HCT116 (cell line): ENCODE results near the gene EVI5L.

ENCODE experiments used
- ATF3 ChIP-seq: IDR thresholded peaks from 2 replicates; pipeline ENCODE4 v1.6.1; 2012
- CTCF ChIP-seq, 3 experiments: fragments of 200-600 bp in 1 of 3; sonication (generic) in 1 of 3; IDR thresholded peaks in 2 of 3; conservative IDR thresholded peaks in 1 of 3; 2 replicates each; pipeline ENCODE4 v1.5.1; 2012 to 2017; ENCODE audit warnings: low read depth in 2 of 3, low read length in 2 of 3, antibody characterized with exemption in 1 of 3, borderline replicate concordance in 1 of 3, control low read depth in 1 of 3, mild to moderate bottlenecking in 1 of 3, mixed read lengths in 1 of 3, mixed run types in 1 of 3, moderate library complexity in 1 of 3; ENCODE audit not compliant: insufficient read depth in 1 of 3
- ELF1 ChIP-seq: IDR thresholded peaks from 2 replicates; pipeline ENCODE4 v1.6.1; 2012; ENCODE audit warnings: low read depth, borderline replicate concordance
- EZH2 ChIP-seq: fragments of 200-600 bp; sonication (generic); IDR thresholded peaks from 2 replicates; pipeline ENCODE4 v1.6.1; 2017; ENCODE audit warnings: antibody characterized with exemption, mixed run types
- EZH2phosphoT487 ChIP-seq: fragments of 200-600 bp; IDR thresholded peaks from 2 replicates; pipeline ENCODE4 v1.6.1; 2018; ENCODE audit warnings: antibody characterized with exemption, borderline replicate concordance
- POLR2A ChIP-seq: IDR thresholded peaks from 2 replicates; pipeline ENCODE4 v1.7.0; 2011; ENCODE audit warnings: borderline replicate concordance; ENCODE audit not compliant: insufficient read depth, insufficient read length; ENCODE audit errors: extremely low read depth
- POLR2AphosphoS5 ChIP-seq: IDR thresholded peaks from 2 replicates; pipeline ENCODE4 v1.6.1; 2011; ENCODE audit warnings: mild to moderate bottlenecking, low read depth, low read length, moderate library complexity
- REST ChIP-seq: IDR thresholded peaks from 2 replicates; pipeline ENCODE4 v1.6.1; 2012; ENCODE audit warnings: low read depth
- TCF7L2 ChIP-seq: IDR thresholded peaks from 2 replicates; pipeline ENCODE4 v1.7.0; 2011; ENCODE audit warnings: borderline replicate concordance, inconsistent platforms; ENCODE audit not compliant: insufficient read depth, insufficient read length; ENCODE audit errors: extremely low read depth
- ZFX ChIP-seq: fragments of 450-650 bp; IDR thresholded peaks from 2 replicates; pipeline ENCODE4 v1.6.1; 2017

GRCh38 chr19:7913652-7914051, 83.6 kb downstream of the EVI5L start:
- no peak for TF ChIP-seq CTCF (IDR thresholded peaks at IDR 0.05 in 2 of 3, conservative IDR thresholded peaks at IDR 0.05 in 1 of 3; ENCODE audit: borderline replicate concordance in 1 of 3, insufficient read depth in 1 of 3, low read depth in 2 of 3, low read length in 2 of 3)
- TF ChIP-seq ZFX: no peak
- TF ChIP-seq POLR2A: no peak
- TF ChIP-seq EZH2phosphoT487: no peak
- TF ChIP-seq POLR2AphosphoS5: no peak
- TF ChIP-seq TCF7L2: no peak
- no peak for TF ChIP-seq ATF3
- no peak for TF ChIP-seq ELF1
- TF ChIP-seq REST: no peak
- TF ChIP-seq EZH2: no peak
